HUES64 (cell line): Measurements from ENCODE around the gene EPB41L4B.

Experiments used
- H3K27ac ChIP-seq: 2 replicates; pipeline ENCODE4 v1.7.0; 2013; ENCODE audit warnings: low read depth, low read length, inconsistent platforms
- H3K27me3 ChIP-seq: 2 replicates; pipeline ENCODE4 v1.6.1; 2013; ENCODE audit warnings: mild to moderate bottlenecking, low read length; ENCODE audit not compliant: insufficient read depth
- H3K36me3 ChIP-seq: 2 replicates; pipeline ENCODE4 v1.6.1; 2013; ENCODE audit warnings: mild to moderate bottlenecking, low read length; ENCODE audit not compliant: insufficient read depth
- H3K4me1 ChIP-seq: 2 replicates; pipeline ENCODE4 v1.6.1; 2013; ENCODE audit warnings: mild to moderate bottlenecking, low read length, moderate library complexity; ENCODE audit not compliant: insufficient read depth
- H3K4me3 ChIP-seq: 2 replicates; pipeline ENCODE4 v1.5.1; 2013; ENCODE audit warnings: mild to moderate bottlenecking, low read length, moderate library complexity
- H3K9ac ChIP-seq: 2 replicates; pipeline ENCODE4 v1.6.1; 2013; ENCODE audit warnings: mild to moderate bottlenecking, low read depth, low read length
- H3K9me3 ChIP-seq: 2 replicates; pipeline ENCODE4 v1.6.1; 2013; ENCODE audit warnings: low read depth, low read length; ENCODE audit not compliant: insufficient read depth
- WGBS: fragments of 150-250, 120-280 bp; methylation state at CpG from one replicate; pipeline ENCODE4 v1.1.7; 2013; ENCODE audit warnings: missing lambda C conversion rate; 5-methylcytosine and 5-hydroxymethylcytosine counted together

Gene EPB41L4B

GRCh38 chr9:109319626-109320241 is 1.1 kb downstream of the EPB41L4B start:
- peaks cover 29% of the 10 kb centered on the region for H3K27me3 ChIP-seq
- H3K9me3 ChIP-seq: no peaks in the 10 kb centered on the region
- peak overlapping the region; percentile 94; the same call in 1 of the 2 replicates for H3K27ac ChIP-seq
- WGBS: 2% methylated on average over 42 of the region's 42 CpGs
- peak overlapping the region; percentile 72 for H3K4me3 ChIP-seq
- peaks cover 37% of the 10 kb centered on the region for H3K4me1 ChIP-seq
- H3K36me3 ChIP-seq: no peaks in the 10 kb centered on the region
- H3K9ac ChIP-seq: peak overlapping the region; percentile 62

- H3K9me3 ChIP-seq: no peaks in the 10 kb centered on the region
- WGBS: 3% methylated on average over 41 of the region's 41 CpGs
- no peaks in the 10 kb centered on the region for H3K36me3 ChIP-seq
- H3K4me3 ChIP-seq: peak overlapping the region; percentile 72
- peaks cover 29% of the 10 kb centered on the region for H3K27me3 ChIP-seq
- H3K9ac ChIP-seq: peak overlapping the region; percentile 62
- H3K4me1 ChIP-seq: peaks cover 43% of the 10 kb centered on the region
- peak overlapping the region; percentile 94; the same call in 1 of the 2 replicates for H3K27ac ChIP-seq
Observed at GRCh38 chr9:109319017-109319625, 1.7 kb downstream of the EPB41L4B start.

GRCh38 chr9:109317979-109318741 is 2.7 kb downstream of the EPB41L4B start:
- Histone ChIP-seq H3K9ac (peak overlapping the region; percentile 62), H3K4me1 (peaks cover 53% of the 10 kb centered on the region), H3K27ac (peak overlapping the region; percentile 94), H3K4me3 (peak overlapping the region; percentile 72), H3K9me3 (no peaks in the 10 kb centered on the region), H3K27me3 (peaks cover 29% of the 10 kb centered on the region), H3K36me3 (no peaks in the 10 kb centered on the region)
- WGBS: 16% methylated on average over 13 of the region's 13 CpGs

- peaks cover 28% of the 10 kb centered on the region for H3K27me3 ChIP-seq
- no peaks in the 10 kb centered on the region for H3K36me3 ChIP-seq
- H3K9ac ChIP-seq: peak overlapping the region; percentile 62; the same call in 1 of the 2 replicates
- no peaks in the 10 kb centered on the region for H3K9me3 ChIP-seq
- peak overlapping the region; percentile 94 for H3K27ac ChIP-seq
- peaks cover 60% of the 10 kb centered on the region for H3K4me1 ChIP-seq
- peak overlapping the region; percentile 72 for H3K4me3 ChIP-seq
- WGBS: 73% methylated on average over 13 of the region's 13 CpGs
Observed at GRCh38 chr9:109317311-109317978, 3.4 kb downstream of the EPB41L4B start.

- peaks cover 18% of the 10 kb centered on the region for H3K27me3 ChIP-seq
- peaks cover 63% of the 10 kb centered on the region for H3K4me1 ChIP-seq
- H3K27ac ChIP-seq: no peak overlapping the region
- H3K9ac ChIP-seq: no peak overlapping the region
- no peak overlapping the region for H3K4me3 ChIP-seq
- no peaks in the 10 kb centered on the region for H3K36me3 ChIP-seq
- H3K9me3 ChIP-seq: no peaks in the 10 kb centered on the region
- 83% methylated on average over 12 of the region's 12 CpGs for WGBS
Observed at GRCh38 chr9:109316207-109316640, 4.6 kb downstream of the EPB41L4B start.

GRCh38 chr9:109315480-109316206 is 5.2 kb downstream of the EPB41L4B start:
- no peak overlapping the region for H3K27ac ChIP-seq
- H3K27me3 ChIP-seq: peaks cover 18% of the 10 kb centered on the region
- H3K9me3 ChIP-seq: no peaks in the 10 kb centered on the region
- no peak overlapping the region for H3K9ac ChIP-seq
- no peak overlapping the region for H3K4me3 ChIP-seq
- peaks cover 63% of the 10 kb centered on the region for H3K4me1 ChIP-seq
- 75% methylated on average over 7 of the region's 7 CpGs for WGBS
- no peaks in the 10 kb centered on the region for H3K36me3 ChIP-seq

- peaks cover 8% of the 10 kb centered on the region for H3K27me3 ChIP-seq
Observed at GRCh38 chr9:109314011-109314531, 6.8 kb downstream of the EPB41L4B start.

GRCh38 chr9:109313351-109313750 is 7.5 kb downstream of the EPB41L4B start:
- Histone ChIP-seq H3K4me1 (peaks cover 58% of the 10 kb centered on the region), H3K4me3 (no peak overlapping the region), H3K36me3 (no peaks in the 10 kb centered on the region), H3K9ac (no peak overlapping the region), H3K9me3 (no peaks in the 10 kb centered on the region), H3K27ac (no peak overlapping the region), H3K27me3 (0 out of 2 replicates have a peak, but pooled peaks cover 2% of the 10 kb centered on the region)
- WGBS: 75% methylated on average over 4 of the region's 4 CpGs

More at GRCh38 chr9:109314011-109314531, 6.8 kb downstream of the EPB41L4B start:
- Histone ChIP-seq H3K36me3 (no peaks in the 10 kb centered on the region), H3K4me1 (peaks cover 63% of the 10 kb centered on the region), H3K4me3 (no peak overlapping the region), H3K27ac (no peak overlapping the region), H3K9me3 (no peaks in the 10 kb centered on the region), H3K9ac (no peak overlapping the region)
- 63% methylated on average over 12 of the region's 13 CpGs for WGBS

GRCh38 chr9:109312783-109313182 is 8.1 kb downstream of the EPB41L4B start:
- Histone ChIP-seq H3K4me1 (peaks cover 56% of the 10 kb centered on the region), H3K36me3 (no peaks in the 10 kb centered on the region), H3K27ac (no peak overlapping the region), H3K27me3 (no peaks in the 10 kb centered on the region), H3K4me3 (no peak overlapping the region), H3K9ac (no peak overlapping the region), H3K9me3 (no peaks in the 10 kb centered on the region)
- WGBS: 87% methylated on average over 7 of the region's 7 CpGs

- no peak overlapping the region for H3K9ac ChIP-seq
- no peak overlapping the region for H3K27ac ChIP-seq
- peaks cover 45% of the 10 kb centered on the region for H3K4me1 ChIP-seq
- WGBS: 70% methylated on average over 7 of the region's 7 CpGs
- no peaks in the 10 kb centered on the region for H3K9me3 ChIP-seq
- no peak overlapping the region for H3K4me3 ChIP-seq
- H3K36me3 ChIP-seq: no peaks in the 10 kb centered on the region
- H3K27me3 ChIP-seq: no peaks in the 10 kb centered on the region
Observed at GRCh38 chr9:109311731-109312130, 9.1 kb downstream of the EPB41L4B start.
